Right atrium auricular region (tissue), 2 donors: Measurements from ENCODE around the gene TSHR. TPM values are rescaled to one million over a fixed set of nuclear protein-coding genes. Genes with fewer than 3 reads are reported as not detected.

Source experiments
- DNase-seq: peaks from one replicate; pipeline ENCODE4 v3.0.0-alpha.2; 2019; ENCODE audit warnings: low spot score
- H3K27ac ChIP-seq, 2 donors: fragments of 200-600 bp; sonication (generic); 1 replicate in 1 of 2; 2 replicates in 1 of 2; pipeline ENCODE4 v1.5.1; 2016 to 2019
- H3K27me3 ChIP-seq, 2 donors: fragments of 200-600 bp; sonication (generic); one replicate each; pipeline versions ENCODE4 v1.5.1 to v1.6.0; 2017 to 2019
- H3K36me3 ChIP-seq: fragments of 200-600 bp; sonication (generic); one replicate; pipeline ENCODE4 v1.5.1; 2016
- H3K4me1 ChIP-seq, 2 donors: fragments of 200-600 bp; sonication (generic); one replicate each; pipeline versions ENCODE4 v1.5.1 to v1.6.0; 2017 to 2019
- H3K4me3 ChIP-seq, 2 donors: fragments of 200-600 bp; sonication (generic); 1 replicate in 1 of 2; 2 replicates in 1 of 2; pipeline ENCODE4 v1.5.1; 2017 to 2019; ENCODE audit warnings: mild to moderate bottlenecking in 1 of 2, moderate library complexity in 1 of 2
- H3K9me3 ChIP-seq, 2 donors: fragments of 200-600 bp; sonication (generic); one replicate each; pipeline ENCODE4 v1.5.1; 2019
- total RNA-seq, 2 donors: library from RNA; depleted of rRNA; stranded (reverse); fragments of >200 nt; gene quantifications; one replicate each; pipeline ENCODE4 v1.1.0, GENCODE V29; 2016
- TF ChIP-seq, protein P1 (sequence below), 2 donors: fragments of 200-600 bp; sonication (generic); IDR thresholded peaks; one replicate each; pipeline ENCODE4 v1.5.1; 2019; ENCODE audit warnings: antibody characterized with exemption in 2 of 2

The TSHR gene
- total RNA-seq, 2 donors from 2014 or later: not detected

GRCh38 chr14:81178063-81178462 lies 222.6 kb downstream of the TSHR start:
- Histone ChIP-seq H3K27ac (no peak overlapping the region), H3K27me3 (no peaks in the 10 kb centered on the region), H3K9me3 (no peaks in the 10 kb centered on the region), H3K4me3 (no peak overlapping the region), H3K4me1 (no peaks in the 10 kb centered on the region), H3K36me3 (no peaks in the 10 kb centered on the region)
- DNase-seq: no peak
- TF ChIP-seq, protein P1, sequence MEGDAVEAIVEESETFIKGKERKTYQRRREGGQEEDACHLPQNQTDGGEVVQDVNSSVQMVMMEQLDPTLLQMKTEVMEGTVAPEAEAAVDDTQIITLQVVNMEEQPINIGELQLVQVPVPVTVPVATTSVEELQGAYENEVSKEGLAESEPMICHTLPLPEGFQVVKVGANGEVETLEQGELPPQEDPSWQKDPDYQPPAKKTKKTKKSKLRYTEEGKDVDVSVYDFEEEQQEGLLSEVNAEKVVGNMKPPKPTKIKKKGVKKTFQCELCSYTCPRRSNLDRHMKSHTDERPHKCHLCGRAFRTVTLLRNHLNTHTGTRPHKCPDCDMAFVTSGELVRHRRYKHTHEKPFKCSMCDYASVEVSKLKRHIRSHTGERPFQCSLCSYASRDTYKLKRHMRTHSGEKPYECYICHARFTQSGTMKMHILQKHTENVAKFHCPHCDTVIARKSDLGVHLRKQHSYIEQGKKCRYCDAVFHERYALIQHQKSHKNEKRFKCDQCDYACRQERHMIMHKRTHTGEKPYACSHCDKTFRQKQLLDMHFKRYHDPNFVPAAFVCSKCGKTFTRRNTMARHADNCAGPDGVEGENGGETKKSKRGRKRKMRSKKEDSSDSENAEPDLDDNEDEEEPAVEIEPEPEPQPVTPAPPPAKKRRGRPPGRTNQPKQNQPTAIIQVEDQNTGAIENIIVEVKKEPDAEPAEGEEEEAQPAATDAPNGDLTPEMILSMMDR (IDR thresholded peaks at IDR 0.05): no peak

DNA sequence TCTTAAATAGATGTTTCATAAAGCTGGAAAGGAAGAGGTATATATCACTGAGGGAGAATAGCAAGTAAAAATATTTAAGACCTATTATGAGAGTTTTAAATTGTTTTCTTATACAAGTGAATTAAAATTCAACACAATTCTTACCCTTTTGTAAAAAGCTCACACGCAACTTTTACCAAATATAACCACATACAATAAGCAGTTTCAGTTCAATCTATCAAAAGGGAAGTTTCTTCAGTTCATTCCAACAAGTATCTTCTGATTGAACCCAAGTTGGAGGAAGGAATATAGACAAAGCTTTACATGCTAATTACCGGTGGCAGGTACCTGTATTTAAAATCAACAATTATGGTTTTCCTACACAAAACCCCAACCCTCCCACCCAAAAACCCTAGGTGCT lies 224.2 kb downstream of the TSHR start:
- DNase-seq: no peak
- no peaks in the 10 kb centered on the region for H3K4me1 ChIP-seq
- H3K4me3 ChIP-seq: no peak overlapping the region
- H3K27me3 ChIP-seq: no peaks in the 10 kb centered on the region
- no peak overlapping the region for H3K27ac ChIP-seq
- no peaks in the 10 kb centered on the region for H3K9me3 ChIP-seq
- TF ChIP-seq, protein P1 (IDR thresholded peaks at IDR 0.05): no peak
- peaks cover under 1% of the 10 kb centered on the region for H3K36me3 ChIP-seq

DNA sequence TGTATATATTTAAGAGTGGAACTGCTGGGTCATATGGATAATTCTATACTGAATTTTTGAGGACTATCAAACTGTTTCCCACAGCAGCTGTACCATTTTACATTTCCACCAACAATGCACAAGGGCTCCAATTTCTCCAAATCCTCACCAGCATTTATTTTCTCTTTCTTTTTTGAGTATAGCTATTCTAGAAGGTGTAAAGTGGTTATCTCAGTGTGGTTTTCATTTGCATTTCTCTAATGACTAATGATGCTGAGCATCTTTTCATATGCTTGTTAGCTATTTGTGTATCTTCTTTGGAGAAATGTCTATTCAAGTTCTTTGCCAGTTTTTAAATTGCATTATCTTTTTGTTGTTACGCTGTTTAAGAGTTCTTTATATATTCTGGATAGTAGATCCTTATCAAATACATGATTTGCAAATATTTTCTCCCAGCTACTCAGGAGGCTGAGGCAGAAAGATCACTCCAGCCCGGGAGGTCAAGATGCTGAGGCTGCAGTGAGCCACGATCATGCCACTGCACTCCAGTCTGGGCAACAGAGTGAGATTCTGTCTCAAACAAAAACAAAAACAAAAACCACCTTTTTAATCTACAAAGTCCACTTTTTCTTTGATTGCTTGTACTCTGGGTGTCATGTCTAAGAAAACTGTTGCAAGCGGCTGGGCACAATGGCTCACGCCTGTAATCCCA lies 232.6 kb downstream of the TSHR start:
- H3K4me1 ChIP-seq: no peaks in the 10 kb centered on the region
- no peaks in the 10 kb centered on the region for H3K9me3 ChIP-seq
- DNase-seq: no peak
- H3K36me3 ChIP-seq: peaks cover 40% of the 10 kb centered on the region
- H3K27ac ChIP-seq: no peak overlapping the region
- H3K27me3 ChIP-seq: no peaks in the 10 kb centered on the region
- H3K4me3 ChIP-seq: no peak overlapping the region
- TF ChIP-seq, protein P1 (IDR thresholded peaks at IDR 0.05): no peak

GRCh38 chr14:81192594-81192993 lies 237.2 kb downstream of the TSHR start:
- no peaks in the 10 kb centered on the region for H3K27me3 ChIP-seq
- H3K9me3 ChIP-seq: no peaks in the 10 kb centered on the region
- no peak overlapping the region for H3K27ac ChIP-seq
- no peak overlapping the region for H3K4me3 ChIP-seq
- no peak for DNase-seq
- TF ChIP-seq, protein P1 (IDR thresholded peaks at IDR 0.05): no peak
- no peaks in the 10 kb centered on the region for H3K4me1 ChIP-seq
- peaks cover 63% of the 10 kb centered on the region for H3K36me3 ChIP-seq

DNA sequence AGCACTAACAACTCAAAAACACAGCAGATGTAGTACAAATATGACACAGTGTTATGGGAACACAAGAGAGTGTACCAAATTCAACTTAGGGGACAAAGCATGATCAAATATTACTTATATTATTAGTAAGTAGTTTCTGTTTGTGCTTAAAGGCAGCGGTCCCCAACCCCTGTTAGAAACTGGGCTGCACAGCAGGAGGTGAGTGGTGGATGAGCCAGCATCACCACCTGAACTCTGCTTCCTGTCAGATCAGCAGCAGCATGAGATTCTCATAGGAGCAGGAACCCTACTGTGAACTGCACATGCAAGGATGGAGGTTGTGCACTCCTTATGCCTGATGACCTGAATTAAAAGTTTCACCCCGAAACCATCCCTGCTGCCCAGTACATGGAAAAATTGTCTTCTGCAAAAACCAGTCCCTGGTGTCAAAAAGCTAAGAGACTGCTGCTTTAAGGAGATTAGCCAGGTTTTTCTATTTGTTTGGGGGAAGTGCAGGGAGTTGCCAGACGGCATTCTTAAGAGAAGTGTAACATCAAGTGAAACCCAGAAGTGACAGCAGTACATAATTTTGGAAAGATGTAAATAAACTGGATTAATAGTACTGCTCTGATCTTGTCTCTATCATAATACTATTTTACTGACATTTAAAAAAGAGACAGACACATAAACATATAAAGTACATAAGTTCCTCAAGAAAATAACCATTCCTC lies 238.7 kb downstream of the TSHR start:
- H3K9me3 ChIP-seq: no peaks in the 10 kb centered on the region
- H3K27ac ChIP-seq: no peak overlapping the region
- H3K4me1 ChIP-seq: no peaks in the 10 kb centered on the region
- TF ChIP-seq, protein P1 (IDR thresholded peaks at IDR 0.05): no peak
- DNase-seq: no peak
- H3K27me3 ChIP-seq: no peaks in the 10 kb centered on the region
- no peak overlapping the region for H3K4me3 ChIP-seq
- peaks cover 62% of the 10 kb centered on the region for H3K36me3 ChIP-seq

Other genes with a start within 250 kb of the TSHR start
- gene CEP128, start 13.9 kb upstream of the TSHR start, total RNA-seq: 1 to 10 TPM; 1.3 to 2.7 TPM